HG03095 (cell line): ENCODE results near the gene SLC45A1.
"Not testable (repeated sequence)": the region's sequence is repeated elsewhere in the genome, so short reads cannot be mapped to it uniquely, and the experiment has no call there.

ENCODE experiments used
- ATAC-seq: cut with Tn5 transposase; IDR thresholded peaks from one replicate; pipeline ENCODE4 v1.9.1; 2021; ENCODE audit warnings: moderate library complexity; ENCODE audit not compliant: unreplicated experiment

Gene SLC45A1

GRCh38 chr1:8317647-8318381 lies at the start of gene SLC45A1:
TSS of gene SLC45A1 (plus strand) at chr1:8318114. CDS start at chr1:8324330, 6,216 bp downstream.
- ATAC-seq = no peak

DNA sequence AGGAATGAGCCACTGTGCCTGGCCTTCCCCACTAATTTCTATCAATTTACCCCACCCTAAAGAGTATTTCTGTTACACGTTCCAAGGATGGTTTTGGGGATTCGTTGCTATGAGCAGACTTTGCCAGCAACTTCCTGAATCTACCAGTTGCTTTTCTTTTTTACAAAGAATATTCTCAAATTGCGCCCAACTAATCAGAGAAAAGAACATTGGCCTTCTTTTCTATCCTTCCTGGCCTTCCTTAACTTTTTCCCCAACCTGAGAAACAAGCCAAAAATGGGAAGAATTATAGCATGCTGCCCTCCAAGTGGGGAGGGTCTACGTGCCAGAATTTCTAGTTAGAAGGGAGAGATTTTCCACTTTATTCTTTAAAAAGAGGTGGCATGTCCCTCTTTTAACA lies 44.9 kb upstream of the SLC45A1 start:
- no peak for ATAC-seq

DNA sequence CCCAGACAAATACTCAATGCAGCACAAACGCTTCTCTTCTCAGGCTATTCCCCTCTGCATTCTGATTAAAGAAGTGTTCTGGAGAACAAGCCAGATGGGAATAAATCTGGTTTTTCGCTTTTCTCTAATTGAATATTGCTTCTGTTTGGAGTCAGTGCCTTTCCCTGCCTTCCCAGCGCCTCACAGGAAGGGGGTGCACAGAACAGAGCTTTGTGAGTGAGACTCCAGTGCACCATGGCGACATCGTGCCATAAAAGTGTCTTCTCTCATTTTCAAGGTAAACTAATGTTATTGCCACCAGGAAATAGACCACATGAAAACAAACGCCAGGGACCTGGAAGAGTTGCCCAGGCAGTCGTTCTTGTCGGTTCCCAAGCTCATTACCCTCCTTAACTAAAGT lies 43.6 kb upstream of the SLC45A1 start:
- no peak for ATAC-seq

DNA sequence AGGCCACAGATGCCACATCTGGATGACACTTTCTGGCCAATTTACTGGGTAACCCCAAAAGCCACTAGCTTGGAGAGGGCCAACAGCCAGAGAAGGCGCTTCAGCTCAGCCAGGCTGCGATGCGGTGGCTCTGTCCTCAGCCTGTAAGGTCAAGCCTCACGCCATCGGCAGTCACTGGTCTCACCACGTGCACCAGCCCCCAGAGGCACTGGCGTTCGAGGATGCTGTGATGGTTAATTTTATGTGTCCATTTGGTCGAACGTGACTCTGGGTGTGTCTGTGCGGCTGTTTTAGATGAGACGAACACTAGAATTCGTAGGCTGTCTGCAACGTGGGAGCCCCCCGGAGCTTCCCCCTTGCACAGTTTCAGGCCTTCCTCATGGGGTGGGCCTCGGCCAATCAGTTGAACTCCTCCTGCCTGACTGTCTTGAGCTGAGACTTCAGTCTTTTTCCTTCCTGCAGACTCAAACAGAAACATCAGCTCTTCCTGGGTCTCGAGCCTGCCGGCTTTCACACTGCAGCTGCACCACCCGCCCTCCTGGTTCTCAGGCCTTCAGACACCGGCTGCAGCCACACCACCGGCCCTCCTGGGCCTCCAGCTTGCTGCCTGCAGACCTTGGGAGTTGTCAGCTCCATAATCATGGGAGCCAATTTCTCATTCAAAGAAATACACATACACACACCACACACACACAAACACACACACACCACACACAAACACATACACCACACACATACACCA lies 41.6 kb upstream of the SLC45A1 start:
- ATAC-seq = no peak

DNA sequence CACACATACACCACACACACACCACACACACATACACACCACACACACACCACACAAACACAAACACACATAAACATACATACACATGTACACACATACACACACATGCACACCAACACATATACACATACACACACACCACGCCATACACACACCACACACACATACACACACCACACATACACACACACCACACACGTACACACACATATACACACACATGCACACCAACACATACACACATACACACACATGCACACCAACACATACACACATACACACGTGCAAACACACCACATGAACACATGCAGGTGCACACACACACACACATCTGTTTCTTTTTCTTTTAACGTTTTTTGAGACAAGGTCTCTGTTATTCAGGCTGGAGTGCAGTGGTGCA lies 41.0 kb upstream of the SLC45A1 start:
- ATAC-seq = no peak

GRCh38 chr1:8278677-8279076 lies 39.2 kb upstream of the SLC45A1 start:
- ATAC-seq = not testable (repeated sequence)

GRCh38 chr1:8281843-8282509 lies 35.9 kb upstream of the SLC45A1 start:
- ATAC-seq = no peak

DNA sequence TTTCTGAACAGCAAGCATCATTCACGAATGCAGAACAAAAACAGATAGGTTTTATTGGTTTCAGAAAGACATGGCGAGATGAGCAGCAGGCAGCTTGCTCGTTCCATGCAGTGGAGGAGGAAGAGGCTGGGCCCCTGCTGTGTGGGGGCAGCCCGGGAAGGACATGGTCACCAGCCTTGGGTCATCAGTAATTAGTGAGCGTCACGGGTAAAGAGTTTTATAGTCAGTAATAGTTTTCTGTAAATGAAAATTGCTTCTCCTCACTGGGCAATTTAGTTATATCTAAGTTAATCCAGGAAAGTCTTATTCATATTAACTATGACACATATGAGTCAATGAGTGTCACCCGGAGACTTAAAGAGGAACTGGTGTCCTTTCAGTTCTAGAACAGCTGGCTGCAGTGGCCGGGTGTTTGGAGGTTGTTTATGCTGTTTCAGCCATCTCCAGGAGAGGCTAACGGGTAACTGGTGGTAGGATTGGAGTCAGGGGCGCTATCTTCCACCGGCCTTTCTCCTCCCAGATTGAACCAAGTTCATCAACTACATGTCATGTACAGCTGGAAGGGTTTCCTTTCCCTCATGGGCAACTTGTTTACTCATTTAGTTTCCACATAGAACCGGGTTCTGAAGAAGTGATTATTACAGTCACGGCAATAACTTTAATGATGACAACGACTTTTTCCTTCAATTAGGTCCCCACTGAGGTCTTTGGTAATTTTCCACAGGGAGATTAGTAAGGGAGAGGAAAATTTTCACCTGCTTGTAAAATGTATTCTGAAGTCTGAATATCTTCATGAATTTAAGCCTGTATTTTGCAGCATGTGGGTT lies 34.6 kb upstream of the SLC45A1 start:
- ATAC-seq = peak; percentile 93

- no peak for ATAC-seq
These were observed 33.8 kb upstream of the SLC45A1 start for GRCh38 chr1:8284127-8284526.

GRCh38 chr1:8285103-8285502 lies 32.8 kb upstream of the SLC45A1 start:
- no peak for ATAC-seq

GRCh38 chr1:8285965-8286364 lies 31.9 kb upstream of the SLC45A1 start:
- no peak for ATAC-seq

DNA sequence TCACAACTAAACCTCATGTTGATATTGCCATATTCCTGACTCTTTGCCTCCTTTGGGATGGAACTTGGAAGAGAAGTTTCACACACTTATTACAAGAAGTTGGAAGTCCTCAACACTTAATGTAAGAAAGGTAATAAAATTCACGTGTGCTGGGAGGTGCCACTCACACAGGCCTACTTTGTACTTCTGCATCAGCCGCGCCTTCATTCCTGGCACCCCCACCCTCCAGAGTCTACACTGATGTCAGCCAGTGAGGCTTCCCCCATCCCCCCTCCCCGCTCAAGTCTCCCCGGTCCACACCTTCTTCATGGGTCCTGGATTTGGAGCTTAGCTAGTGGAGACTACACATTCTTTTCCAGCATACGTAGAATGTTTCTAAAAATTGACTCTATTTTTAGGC lies 24.8 kb upstream of the SLC45A1 start:
- no peak for ATAC-seq

GRCh38 chr1:8293641-8294169 lies 24.2 kb upstream of the SLC45A1 start:
- no peak for ATAC-seq

DNA sequence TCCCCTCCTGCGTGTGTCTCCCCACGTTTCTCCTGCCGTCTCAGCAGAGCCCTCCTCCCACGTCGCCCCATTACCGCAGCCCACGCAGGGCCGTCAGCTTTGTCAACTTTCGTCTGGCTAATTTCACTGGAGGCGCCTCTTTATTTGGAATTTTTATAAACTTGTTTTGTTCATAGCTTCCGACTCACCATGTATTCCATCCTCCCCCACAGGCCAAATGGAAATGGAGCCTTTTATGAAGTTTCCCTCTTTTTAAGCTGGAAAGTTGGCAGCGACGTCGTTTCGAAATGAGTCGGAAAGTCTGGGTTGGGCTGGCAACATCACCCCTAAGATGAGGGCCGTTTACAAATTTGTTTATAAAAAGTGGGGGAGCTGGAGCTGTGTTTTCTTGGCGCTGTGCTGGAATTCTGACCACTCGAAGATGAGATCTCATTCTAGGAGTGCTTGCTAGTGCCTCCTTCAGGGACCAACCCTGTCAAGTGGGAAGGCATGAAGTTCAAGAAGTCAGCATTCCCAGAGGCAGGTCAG lies 23.7 kb upstream of the SLC45A1 start:
- no peak for ATAC-seq

GRCh38 chr1:8297245-8297644 lies 20.7 kb upstream of the SLC45A1 start:
- ATAC-seq = no peak

GRCh38 chr1:8299963-8300362 lies 18.0 kb upstream of the SLC45A1 start:
- ATAC-seq = no peak

- no peak for ATAC-seq
These were observed 15.6 kb upstream of the SLC45A1 start for GRCh38 chr1:8302081-8302956.

DNA sequence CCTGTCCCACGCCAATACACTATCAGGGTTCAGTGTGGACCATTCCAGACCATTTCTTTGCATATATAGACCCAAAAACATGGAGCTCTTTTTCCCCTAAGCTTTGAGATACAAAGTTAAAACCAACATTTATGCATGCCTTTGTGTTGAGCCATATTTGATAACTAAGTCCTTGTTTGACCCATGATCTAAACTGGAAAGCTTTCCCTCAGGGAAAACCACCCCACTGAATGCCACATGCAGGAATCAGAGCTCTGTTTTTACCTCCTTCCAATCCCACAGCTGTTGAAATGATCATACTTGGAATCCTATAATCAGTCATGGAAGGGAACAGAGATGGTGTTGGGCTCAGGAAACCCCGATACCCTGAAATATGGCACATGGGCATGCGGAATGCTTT lies 14.8 kb upstream of the SLC45A1 start:
- ATAC-seq = no peak

DNA sequence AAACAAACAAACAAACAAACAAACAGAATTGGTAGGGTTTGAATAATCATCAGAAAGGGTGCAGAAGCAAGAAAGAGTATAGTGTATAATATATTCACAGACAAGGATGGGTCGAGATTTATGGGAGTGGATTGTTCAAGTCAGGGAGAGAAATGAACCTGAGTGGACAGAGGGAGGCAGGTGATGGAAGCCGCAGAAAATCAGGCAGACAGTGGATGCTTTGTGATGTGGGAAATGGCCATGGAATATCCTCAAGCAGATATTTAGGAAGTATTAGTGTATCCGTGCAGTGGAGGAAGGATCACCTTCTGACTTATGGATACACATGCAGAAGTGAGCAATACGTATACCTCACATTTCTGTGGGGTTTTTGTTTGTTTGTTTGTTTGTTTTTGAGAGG lies 14.0 kb upstream of the SLC45A1 start:
- ATAC-seq = no peak

- no peak for ATAC-seq
These were observed 10.3 kb upstream of the SLC45A1 start for GRCh38 chr1:8307628-8308027.
